ENCODE measurements around the gene C12orf43.
A peak's percentile ranks its signal among the peaks of the same experiment; 100 is the strongest.

C12orf43 gene

DNA sequence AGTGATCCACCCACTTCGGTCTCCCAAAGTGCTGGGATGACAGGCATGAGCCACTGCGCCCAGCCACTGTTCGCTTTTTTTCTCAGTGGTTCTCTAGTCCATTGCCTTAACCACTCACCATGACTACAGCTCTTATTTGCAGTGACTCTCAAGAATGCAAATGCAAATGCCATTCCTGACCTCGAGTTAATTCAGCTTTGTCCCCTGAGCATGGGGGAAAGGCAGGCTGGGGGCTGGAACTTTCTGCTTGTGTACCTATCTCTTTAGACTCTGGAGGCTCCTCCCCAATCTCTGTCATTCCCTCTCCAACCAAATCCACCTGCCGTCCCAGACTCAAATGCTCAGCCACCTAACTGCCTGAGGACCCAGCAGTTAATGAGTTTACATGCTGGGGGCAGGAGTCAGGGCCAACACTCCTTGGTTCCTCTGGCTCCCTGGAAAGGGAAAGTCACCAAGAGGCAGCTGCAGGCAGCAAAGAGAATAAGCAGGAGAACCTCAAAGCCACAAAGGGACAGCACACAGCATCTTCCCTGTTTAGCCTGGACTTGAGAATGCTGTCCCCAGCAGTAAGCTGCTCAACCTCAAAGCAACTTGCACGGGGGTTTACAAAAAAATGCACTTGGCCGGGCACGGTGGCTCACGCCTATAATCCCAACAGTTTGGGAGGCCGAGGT is 43.3 kb downstream of the C12orf43 start:
- no peak for DNase-seq

- DNase-seq = peak; percentile 22
Measured at GRCh38 chr12:120971299-120972180, 44.7 kb downstream of the C12orf43 start.

DNA sequence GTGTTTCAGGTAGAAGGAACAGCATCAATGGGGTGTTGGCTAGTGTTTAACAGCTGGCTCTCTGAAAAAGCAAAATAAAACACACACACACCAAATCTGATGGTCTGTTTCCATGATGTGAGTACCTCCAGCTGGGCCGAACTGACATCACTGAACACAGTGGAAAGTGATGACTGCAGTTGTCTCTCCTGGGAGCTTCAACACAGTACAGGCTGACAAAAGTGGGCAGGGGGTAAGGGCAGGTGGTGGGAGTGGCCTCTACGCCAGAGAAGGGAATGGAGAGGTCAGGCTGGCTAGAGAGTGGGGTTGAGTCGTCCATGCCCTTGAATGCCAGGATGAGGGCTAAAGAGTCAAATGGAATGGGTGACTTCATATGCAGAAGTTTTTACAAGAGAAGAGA is 46.0 kb downstream of the C12orf43 start:
- DNase-seq = no peak

GRCh38 chr12:120965534-120966091 is 50.7 kb downstream of the C12orf43 start:
- DNase-seq = no peak

- DNase-seq = no peak
Measured at GRCh38 chr12:120964298-120964697, 52.0 kb downstream of the C12orf43 start.

DNA sequence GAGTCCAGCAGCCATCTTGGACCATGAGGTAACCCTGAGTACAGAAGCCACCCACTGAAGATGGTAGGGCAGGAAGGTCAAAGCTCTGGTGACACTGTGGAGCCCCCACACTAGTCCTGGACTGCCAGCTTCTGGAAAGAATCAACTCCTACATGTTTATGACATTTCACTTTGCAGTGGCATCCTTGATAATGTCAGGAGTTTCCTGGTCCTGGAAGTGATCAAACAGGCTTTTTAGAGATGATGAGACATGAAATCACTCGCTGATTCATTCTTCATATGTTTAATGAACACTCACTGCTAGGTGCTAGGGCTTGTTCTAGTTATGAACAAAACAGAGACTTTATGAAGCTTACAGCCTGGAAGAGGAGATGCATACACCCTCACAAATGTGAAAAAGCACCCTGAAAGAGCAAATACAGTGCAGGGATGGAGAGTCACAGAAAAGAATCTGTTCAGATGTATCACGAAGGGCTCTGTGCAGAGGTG is 53.7 kb downstream of the C12orf43 start:
- peak; percentile 10 for DNase-seq

DNA sequence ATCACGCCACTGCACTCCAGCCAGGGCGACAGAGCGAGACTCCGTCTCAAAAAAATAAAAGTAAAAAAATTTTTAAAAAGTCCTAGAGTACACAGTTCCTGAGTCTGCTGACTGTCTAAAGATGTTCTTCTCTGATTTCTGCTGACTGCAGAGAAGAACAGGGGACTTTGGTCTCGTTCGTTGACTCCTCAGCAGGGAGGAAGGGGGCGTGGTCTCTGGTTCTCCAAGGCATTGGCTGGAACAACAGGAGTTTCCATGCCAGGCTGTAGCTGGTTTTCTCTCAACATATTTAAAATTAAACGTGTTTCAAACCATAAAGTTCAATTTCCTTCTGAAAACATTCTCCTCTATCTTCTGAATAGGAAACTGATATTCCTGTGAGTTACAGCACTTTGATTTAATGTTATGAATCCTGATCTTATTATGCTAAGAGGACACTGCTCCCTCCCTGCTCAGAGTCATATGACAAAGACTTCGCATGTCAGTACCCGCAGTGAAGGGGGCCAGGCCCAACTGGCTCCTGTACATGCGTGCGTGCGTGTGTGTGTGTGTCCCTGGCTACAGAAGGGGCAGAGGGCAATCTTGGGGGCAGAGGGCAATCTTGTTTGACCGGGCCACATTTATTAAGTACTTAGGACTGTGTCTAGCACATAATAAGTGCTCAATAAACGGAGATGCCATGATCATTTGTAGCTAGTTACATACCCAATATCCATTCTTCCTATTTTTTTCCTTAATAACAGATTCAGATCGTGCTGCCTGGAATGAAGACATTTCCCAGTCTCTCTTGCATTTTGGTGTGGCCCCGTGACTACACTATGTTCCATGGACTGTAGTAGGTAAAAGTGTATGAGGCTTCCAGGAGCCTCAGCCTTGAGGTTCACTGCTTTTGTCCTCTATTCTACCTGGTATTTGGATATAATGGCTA is 54.4 kb downstream of the C12orf43 start:
- peak; percentile 15 for DNase-seq

GRCh38 chr12:120960657-120961056 is 55.6 kb downstream of the C12orf43 start:
- peak; percentile 51 for DNase-seq

DNA sequence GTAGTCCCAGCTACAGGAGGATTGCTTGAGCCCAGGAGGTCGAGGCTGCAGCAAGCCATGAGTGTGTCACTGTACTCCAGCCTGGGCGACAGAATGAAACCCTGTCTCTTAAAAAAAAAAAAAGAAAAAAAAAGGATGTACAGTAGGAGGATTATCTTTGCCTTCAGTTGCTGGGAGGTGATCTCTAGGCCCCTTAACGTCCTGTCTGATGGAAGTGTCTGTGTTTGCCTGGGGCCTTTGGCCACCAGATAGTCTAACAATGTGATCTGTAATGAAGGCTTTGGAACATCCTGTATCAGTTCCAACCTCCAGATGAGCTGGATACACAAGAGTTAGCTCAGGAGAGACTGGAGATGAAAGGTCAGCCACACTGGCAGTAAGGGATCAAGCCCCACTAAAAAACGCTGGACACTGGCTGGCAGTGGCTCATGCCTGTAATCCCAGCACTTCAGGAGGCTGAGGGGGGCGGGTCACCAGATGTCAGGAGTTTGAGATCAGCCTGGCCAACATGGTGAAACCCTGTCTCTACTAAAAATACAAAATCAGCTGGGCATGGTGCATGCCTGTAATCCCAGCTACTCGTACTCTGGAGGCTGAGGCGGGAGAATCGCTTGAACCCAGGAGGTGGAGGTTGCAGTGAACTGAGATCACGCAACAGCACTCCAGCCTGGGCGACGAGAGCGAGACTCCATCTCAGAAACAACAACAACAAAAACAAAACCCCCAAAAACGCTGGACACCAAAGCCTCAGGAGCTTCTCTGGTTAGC is 57.0 kb downstream of the C12orf43 start:
- DNase-seq = no peak

GRCh38 chr12:120956579-120957300 is 59.5 kb downstream of the C12orf43 start:
- no peak for DNase-seq

DNA sequence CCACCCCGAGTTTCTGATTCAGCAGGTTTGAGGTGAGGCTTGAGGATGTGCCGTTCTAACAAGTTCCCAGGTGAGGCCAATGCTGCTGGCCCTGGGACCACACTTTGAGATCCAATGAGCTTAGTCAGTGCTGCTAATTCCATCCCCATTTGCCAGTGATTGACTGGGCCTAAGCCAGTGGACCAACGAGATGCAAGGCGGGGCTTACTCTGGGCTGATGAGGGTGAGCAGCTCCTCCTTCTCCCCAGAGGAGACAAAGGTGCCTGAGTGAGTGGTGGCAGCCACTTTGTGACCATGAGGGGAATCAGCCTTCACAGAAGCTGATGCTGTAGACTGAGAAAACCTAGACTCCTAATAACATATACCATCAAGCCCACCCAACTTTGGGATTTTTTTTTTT is 61.1 kb downstream of the C12orf43 start:
- DNase-seq = no peak

DNA sequence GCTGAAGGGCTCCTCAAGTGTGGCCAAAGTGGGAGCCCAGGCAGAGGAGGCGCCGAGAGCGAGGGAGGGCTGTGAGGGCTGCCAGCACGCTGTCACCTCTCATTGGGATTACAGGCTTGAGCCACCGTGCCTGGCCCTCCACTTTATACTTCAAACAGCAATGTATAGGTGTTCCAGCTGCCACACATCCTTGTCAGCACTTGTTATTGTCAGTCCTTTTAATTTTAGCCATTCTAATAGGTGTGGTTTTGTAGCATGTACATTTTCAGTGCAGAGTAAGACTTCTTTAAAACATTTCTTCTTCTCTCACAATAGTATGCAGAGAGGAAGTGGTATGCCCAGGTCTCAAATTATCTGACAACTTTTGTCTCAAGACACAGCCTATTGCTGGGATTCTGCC is 65.5 kb downstream of the C12orf43 start:
- no peak for DNase-seq
